ENCODE results near the gene SNRPB2.

Gene SNRPB2

GRCh38 chr20:16732506-16733152, 2.8 kb downstream of the SNRPB2 start:
- DNase-seq (ENCODE audit: low read depth) = no peak

- no peak for DNase-seq (ENCODE audit: low read depth)
These were observed 10.7 kb downstream of the SNRPB2 start for GRCh38 chr20:16740365-16741072.

- DNase-seq (ENCODE audit: low read depth) = no peak
These were observed 14.5 kb downstream of the SNRPB2 start for GRCh38 chr20:16744178-16744807.

GRCh38 chr20:16745204-16745603, 15.4 kb downstream of the SNRPB2 start:
- no peak for DNase-seq (ENCODE audit: low read depth)

- no peak for DNase-seq (ENCODE audit: low read depth)
These were observed 17.5 kb downstream of the SNRPB2 start for GRCh38 chr20:16747291-16747811.

DNA sequence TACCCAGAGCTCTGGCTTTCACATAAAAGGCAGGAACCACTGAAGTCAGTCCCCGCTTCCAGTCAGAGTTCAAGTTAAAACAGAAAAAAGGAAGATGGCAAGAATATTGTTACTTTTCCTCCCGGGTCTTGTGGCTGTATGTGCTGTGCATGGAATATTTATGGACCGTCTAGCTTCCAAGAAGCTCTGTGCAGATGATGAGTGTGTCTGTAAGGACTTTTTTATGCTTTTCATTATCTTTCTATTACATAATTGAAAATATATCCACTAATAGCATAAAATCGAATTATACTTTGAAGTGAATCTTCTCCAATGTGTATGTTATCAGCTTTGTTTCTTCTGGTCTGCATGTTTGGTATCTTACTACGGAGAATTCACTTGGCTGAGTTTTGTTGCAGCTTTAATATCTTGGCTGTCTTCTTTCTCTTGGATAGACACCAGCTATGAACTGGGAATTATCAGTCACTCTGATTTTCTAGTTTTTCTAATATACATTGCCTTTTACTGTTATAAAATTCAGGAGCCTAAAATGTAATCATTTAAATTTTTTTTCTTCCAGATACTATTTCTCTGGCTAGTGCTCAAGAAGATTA, 18.6 kb downstream of the SNRPB2 start, which contains the start of gene OTOR:
Gene OTOR, plus strand, starts transcription at position 51 of the 593 bp plus-strand sequence. Its CDS starts 44 bp downstream, at position 95.
- no peak for DNase-seq (ENCODE audit: low read depth)

DNA sequence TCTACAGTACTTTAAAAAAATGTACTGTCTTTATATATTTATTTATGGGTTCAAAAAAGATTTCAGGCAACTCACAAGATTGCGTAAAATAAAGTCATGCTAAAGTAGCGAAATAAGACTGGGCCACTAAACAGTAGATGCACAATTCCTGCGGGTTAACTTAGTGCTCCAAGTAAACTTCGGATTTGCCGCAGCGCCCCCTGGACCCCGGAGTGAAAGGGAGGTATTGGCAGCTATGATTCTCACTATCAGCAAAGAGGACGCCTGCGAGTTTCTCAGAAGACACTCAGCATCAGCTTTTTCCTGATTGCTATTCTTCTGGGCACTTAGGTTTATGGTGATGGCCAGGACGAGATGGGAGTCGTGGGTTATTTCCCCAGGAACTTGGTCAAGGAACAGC, 19.7 kb downstream of the SNRPB2 start:
- no peak for DNase-seq (ENCODE audit: low read depth)

GRCh38 chr20:16752082-16752481, 22.3 kb downstream of the SNRPB2 start:
- DNase-seq (ENCODE audit: low read depth) = no peak

DNA sequence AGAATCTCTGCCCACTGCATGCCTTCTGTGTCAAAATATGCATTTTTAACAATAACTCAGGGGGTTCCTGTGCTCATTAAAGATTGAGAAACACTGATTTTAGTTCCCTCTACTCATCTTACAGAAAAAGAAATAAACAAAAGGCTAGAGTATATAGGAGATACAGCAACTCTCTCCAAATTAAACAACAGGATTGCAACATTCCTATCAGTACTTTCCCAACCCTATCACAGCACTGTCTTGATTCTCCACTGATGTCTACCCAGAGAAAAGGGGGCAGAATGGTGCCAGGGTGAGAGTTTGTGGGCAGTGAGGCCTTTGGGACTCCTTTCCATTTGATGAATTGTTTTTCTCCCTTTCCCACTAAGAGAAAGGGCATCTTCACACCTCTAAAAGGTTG, 23.1 kb downstream of the SNRPB2 start:
- DNase-seq (ENCODE audit: low read depth) = no peak

GRCh38 chr20:16758454-16759180, 28.8 kb downstream of the SNRPB2 start:
- no peak for DNase-seq (ENCODE audit: low read depth)

DNA sequence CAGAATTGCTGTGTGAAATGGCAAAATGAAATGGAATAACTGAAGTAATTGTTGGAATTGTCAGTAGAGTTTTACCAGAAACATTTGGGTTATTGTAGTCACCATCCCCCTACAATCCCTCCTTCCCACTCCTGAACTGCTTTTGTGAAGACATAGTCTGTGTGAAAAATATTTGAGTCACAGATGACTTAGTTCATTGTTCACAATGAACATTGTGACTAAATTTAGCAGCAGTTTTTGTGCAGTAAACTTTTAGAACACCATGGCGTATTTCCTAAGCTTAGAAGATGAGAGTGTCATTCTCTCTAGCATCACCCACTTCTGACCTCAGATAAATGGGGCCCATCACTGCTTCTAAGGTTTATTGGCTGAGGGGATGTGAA, 29.3 kb downstream of the SNRPB2 start:
- DNase-seq (ENCODE audit: low read depth) = no peak

- no peak for DNase-seq (ENCODE audit: low read depth)
These were observed 30.8 kb downstream of the SNRPB2 start for GRCh38 chr20:16760431-16761304.

- DNase-seq (ENCODE audit: low read depth) = peak; percentile 70
These were observed 31.5 kb downstream of the SNRPB2 start for GRCh38 chr20:16761305-16761829.

DNA sequence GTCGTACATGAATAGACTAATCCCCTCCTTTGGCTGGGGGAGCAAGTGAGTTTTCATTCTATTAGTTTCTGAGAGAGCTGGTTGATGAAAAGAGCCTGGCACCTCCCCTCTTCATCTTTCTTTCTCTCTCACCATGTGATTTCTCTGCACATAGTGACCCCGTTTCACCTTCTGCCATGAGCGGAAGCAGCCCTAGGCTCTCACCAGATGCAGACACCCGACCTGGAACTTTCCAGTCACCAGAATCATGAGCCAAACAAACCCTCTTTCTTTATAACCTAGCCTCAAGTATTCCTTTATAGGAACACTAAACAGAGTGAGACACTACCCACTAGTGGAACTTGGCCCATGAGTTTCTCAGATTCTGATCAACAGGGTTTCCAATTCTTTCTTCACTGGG, 34.7 kb downstream of the SNRPB2 start:
- DNase-seq (ENCODE audit: low read depth) = no peak

DNA sequence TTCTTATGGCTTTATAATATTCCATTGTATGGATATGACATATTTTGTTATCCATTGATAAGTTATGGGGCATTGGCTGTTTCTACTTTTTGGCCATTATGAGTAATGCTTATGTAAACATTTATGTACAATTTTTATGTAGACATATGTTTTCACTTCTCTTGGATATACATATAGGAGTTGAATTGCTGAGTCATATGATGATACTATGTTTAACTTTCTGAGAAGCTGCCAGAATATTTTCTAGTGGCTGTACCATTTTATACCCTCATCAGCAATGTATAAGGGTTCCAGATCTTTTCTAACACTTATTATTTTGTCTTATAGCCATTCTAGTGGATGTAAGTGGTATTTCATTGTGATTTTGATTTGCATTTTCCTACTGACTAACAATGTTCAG, 41.4 kb downstream of the SNRPB2 start:
- DNase-seq (ENCODE audit: low read depth) = no peak

- DNase-seq (ENCODE audit: low read depth) = no peak
These were observed 46.1 kb downstream of the SNRPB2 start for GRCh38 chr20:16775961-16776360.

GRCh38 chr20:16777126-16777525, 47.3 kb downstream of the SNRPB2 start:
- DNase-seq (ENCODE audit: low read depth) = no peak

DNA sequence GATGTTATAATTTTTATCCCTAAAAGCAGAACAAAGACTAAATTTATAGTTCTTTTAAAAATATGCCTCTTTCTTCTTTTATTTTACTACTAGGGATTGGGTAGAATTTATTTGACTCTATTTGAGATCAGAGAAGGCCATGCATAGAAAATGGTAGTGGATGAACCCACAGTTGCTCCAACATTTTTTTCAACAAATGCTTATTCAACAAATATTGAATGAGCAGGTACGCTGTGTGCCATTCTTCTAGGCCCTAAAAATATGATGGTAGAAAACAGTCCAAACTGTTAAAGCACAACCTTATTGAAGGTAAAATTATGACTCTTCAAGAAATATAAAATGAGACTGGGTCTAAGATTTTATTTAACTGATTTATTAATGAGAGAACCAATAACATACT, 48.3 kb downstream of the SNRPB2 start:
- DNase-seq (ENCODE audit: low read depth) = no peak

GRCh38 chr20:16781496-16781895, 51.7 kb downstream of the SNRPB2 start:
- DNase-seq (ENCODE audit: low read depth) = no peak

- DNase-seq (ENCODE audit: low read depth) = no peak
These were observed 55.4 kb downstream of the SNRPB2 start for GRCh38 chr20:16785226-16785625.
